ENCODE results near the gene CNNM2.

GRCh38 chr10:103127241-103127640 is 209.1 kb downstream of the CNNM2 start:
- no peak for TF ChIP-seq ZNF274 (IDR thresholded peaks at IDR 0.05; ENCODE audit: low read depth, low read length)
- TF ChIP-seq SUZ12 (IDR thresholded peaks at IDR 0.05; ENCODE audit: extremely low read depth, insufficient read depth, insufficient read length) = no peak
- TF ChIP-seq YY1 (IDR thresholded peaks at IDR 0.05; ENCODE audit: insufficient read depth, insufficient read length) = no peak
